Measurements from ENCODE around the gene DGCR6L.
A peak's percentile ranks its signal among the peaks of the same experiment; 100 is the strongest.
"Not testable (repeated sequence)": the region's sequence is repeated elsewhere in the genome, so short reads cannot be mapped to it uniquely, and the experiment has no call there.

The DGCR6L gene

DNA sequence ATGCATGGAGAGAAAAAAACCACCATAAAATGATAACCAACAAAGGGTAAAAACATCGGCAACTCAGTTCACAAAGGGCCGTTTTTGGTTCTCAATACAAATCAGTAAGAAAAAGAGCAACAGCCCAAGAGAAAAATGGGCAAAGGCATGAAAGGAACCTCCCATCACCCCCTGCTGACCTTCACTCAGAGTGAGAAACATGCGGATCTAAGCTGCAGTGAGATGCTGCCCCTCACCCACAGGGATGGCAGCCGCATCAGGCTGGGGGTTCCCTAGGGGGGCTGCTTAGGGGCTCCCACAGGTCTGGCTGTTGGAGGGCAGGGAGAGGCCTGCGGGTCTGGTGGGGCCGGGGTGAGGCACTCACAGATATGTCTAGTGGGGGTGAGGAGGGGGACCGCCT, 44.5 kb downstream of the DGCR6L start:
- DNase-seq (ENCODE audit: low read depth) = not testable (repeated sequence)

GRCh38 chr22:20274374-20274773, 45.5 kb downstream of the DGCR6L start:
- not testable (repeated sequence) for DNase-seq (ENCODE audit: low read depth)

GRCh38 chr22:20273758-20274181, 46.1 kb downstream of the DGCR6L start:
- no peak for DNase-seq (ENCODE audit: low read depth)

- DNase-seq (ENCODE audit: low read depth) = no peak
Observed at GRCh38 chr22:20272700-20273099, 47.2 kb downstream of the DGCR6L start.

- DNase-seq (ENCODE audit: low read depth) = no peak
Observed at GRCh38 chr22:20272174-20272573, 47.7 kb downstream of the DGCR6L start.

GRCh38 chr22:20271114-20271994, 48.5 kb downstream of the DGCR6L start:
- DNase-seq (ENCODE audit: low read depth) = no peak

DNA sequence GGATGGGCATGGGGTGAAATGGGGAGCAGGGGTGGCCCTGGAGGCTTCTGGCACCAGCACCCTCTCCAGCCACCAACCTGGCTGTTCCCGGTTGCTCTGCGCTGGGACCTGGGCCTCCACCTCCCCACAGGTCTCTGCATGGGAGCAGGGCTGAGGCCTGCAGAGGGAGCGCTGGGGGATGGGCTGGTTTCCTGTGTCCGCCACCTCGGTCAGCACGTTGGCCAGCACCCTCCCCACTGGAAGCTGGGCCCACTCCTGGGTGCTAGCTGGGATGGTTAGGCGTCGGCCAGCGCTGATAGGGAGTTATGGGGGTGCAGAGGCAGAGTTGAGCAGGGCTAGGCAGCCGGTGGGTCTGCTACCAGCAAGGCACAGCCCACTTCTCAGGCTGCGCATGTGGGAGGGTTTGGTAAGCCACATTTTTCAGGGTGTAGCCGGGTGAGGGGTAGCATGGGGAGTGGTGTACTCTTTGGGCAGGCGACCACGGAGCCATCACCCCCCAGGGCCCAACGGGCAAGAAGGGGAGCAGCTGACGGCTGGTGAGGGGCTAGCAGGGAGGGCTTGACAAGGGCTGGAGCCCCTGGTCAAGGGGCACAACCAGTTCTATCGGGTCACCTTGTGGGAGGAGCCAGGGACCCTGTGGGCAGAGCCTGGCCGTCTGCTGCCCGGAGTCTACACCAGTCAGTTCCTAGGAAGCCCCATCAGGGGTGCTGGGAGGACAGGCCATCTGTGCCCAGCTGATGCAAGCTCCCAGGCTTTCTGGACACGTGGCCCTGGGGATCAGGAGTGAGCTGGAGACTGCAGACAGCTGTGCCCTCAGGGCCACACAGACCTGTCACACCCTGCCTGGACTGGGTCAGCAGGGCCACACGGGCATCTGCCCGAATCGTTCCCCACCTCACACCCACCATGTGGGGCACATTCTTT, 49.4 kb downstream of the DGCR6L start:
- DNase-seq (ENCODE audit: low read depth) = not testable (repeated sequence)

DNA sequence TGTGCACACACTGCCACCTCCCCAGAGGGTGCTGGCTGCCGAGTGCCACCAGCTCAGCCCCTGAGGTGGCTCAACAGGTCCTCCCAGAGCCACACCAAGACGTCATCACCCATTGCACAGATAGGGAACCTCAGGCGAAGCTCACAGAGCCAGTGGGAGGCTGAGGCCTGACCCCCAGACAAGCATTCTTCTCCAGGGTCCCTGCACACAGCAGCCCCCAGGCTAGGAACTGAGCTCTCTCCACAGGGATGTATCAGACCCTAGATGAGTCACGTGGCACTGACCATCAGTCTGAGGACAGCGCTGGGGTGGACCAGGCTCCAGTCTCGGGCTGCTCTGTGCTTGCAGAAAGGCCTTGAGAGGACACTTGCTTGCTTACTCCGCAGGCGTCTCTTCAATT, 50.2 kb downstream of the DGCR6L start:
- DNase-seq (ENCODE audit: low read depth) = not testable (repeated sequence)

DNA sequence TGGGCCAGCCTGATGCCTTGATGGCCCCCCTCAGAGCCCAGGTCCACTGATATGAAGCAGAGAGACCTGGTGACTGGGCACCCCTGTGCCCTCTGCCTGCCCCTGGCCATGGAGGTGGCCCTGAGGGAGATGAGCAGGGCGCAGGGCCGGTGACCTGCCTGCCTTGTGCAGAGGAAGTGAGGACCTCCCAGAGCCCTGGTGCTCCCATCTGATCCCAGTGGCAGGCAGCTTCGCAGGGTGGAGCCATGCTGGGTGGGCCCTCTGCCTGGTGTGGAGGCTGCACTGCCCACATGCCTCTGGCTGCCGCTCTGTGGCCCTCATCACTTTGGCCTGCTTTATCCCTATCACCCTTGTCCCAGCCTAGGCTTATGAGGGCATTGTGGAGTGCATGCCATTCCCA, 50.7 kb downstream of the DGCR6L start:
- DNase-seq (ENCODE audit: low read depth) = not testable (repeated sequence)

- peak; percentile 13 for DNase-seq (ENCODE audit: low read depth)
Observed at GRCh38 chr22:20268279-20269012, 51.4 kb downstream of the DGCR6L start, which contains the start of gene RTN4R. TSS of gene RTN4R (minus strand) at chr22:20268318. CDS start at chr22:20268092, 226 bp downstream.

- DNase-seq (ENCODE audit: low read depth) = no peak
Observed at GRCh38 chr22:20267441-20268278, 52.2 kb downstream of the DGCR6L start.

GRCh38 chr22:20266667-20267440, 53.0 kb downstream of the DGCR6L start:
- DNase-seq (ENCODE audit: low read depth) = not testable (repeated sequence)

GRCh38 chr22:20265772-20266666, 53.8 kb downstream of the DGCR6L start:
- DNase-seq (ENCODE audit: low read depth) = not testable (repeated sequence)

DNA sequence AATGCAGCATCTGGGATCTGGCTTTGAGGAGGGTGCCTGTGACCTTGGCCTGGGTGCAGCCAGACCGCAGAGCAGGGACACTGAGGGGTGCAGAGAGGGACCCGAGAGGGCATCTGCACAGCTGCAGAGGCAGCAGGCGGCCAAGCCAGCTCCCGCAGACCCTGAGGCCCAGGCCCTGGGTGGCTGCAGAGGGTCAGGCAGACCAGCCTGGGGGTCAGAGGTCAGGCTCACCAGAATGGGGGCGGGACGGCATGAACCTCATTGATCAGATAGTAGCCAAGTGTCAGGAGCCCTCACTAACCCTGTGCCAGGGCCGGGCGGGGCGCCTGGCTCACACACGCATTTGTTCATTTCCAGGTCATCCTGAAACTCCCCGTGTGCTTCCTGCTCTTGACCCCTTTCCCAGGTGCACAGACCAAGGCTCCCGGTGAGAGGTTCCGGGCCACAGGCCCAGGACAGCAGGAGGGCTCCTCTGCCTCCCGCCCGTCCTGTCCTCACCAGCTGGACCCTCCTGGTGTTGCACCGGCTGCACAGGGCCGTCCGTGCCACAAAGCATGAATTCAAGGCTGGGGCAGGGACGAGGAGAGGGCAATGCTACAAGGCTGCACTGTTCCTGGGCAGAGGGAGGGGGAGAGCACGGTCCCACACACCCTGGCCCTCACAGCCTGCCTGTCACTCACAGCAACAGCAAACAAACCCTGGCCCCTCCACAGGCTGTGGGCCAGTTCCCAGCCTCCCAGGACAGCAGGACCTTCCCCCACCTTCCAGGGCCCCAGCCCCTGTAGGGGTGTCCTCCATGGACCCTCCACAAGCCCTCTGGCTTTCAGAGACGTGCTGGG, 55.0 kb downstream of the DGCR6L start:
- DNase-seq (ENCODE audit: low read depth) = no peak

All from T-helper 22 cell (primary cell).